Endodermal cell (in vitro differentiated cells): ENCODE measurements around the gene CCNQ. TPM values are rescaled to one million over a fixed set of nuclear protein-coding genes. Genes with fewer than 3 reads are reported as not detected.

Source experiments
- DNase-seq: peaks from one replicate; pipeline ENCODE4 v3.0.0-alpha.2; 2017
- H3K27ac ChIP-seq: 2 replicates; pipeline ENCODE4 v1.5.1; 2013; ENCODE audit warnings: mild to moderate bottlenecking, low read depth, low read length, moderate library complexity
- H3K27me3 ChIP-seq: 2 replicates; pipeline ENCODE4 v1.6.1; 2013; ENCODE audit warnings: mild to moderate bottlenecking, low read length, moderate library complexity; ENCODE audit not compliant: insufficient read depth, control insufficient read depth, poor library complexity, severe bottlenecking
- H3K36me3 ChIP-seq: 2 replicates; pipeline ENCODE4 v1.7.0; 2013; ENCODE audit warnings: mild to moderate bottlenecking, low read length, moderate library complexity; ENCODE audit not compliant: control insufficient read depth, insufficient read depth
- H3K4me1 ChIP-seq: one replicate; pipeline ENCODE4 v1.7.0; 2013; ENCODE audit warnings: low read length; ENCODE audit not compliant: control insufficient read depth, insufficient read depth
- H3K4me3 ChIP-seq: 2 replicates; pipeline ENCODE4 v1.5.1; 2013; ENCODE audit warnings: mild to moderate bottlenecking, low read length, moderate library complexity
- H3K9ac ChIP-seq: 2 replicates; pipeline ENCODE4 v1.6.1; 2013; ENCODE audit warnings: mild to moderate bottlenecking, low read length, moderate library complexity; ENCODE audit not compliant: poor library complexity, severe bottlenecking; ENCODE audit errors: extremely low read depth
- H3K9me3 ChIP-seq: 2 replicates; pipeline ENCODE4 v1.6.1; 2013; ENCODE audit warnings: mild to moderate bottlenecking, low read length, moderate library complexity; ENCODE audit not compliant: control insufficient read depth
- H3K27ac Mint-ChIP-seq: 2 replicates; pipeline ENCODE4 v1.8.0; 2020; ENCODE audit warnings: mixed read lengths
- H3K27me3 Mint-ChIP-seq: 2 replicates; pipeline ENCODE4 v1.8.0; 2021; ENCODE audit warnings: mild to moderate bottlenecking, mixed read lengths; ENCODE audit not compliant: insufficient read depth
- H3K36me3 Mint-ChIP-seq: 2 replicates; pipeline ENCODE4 v1.8.0; 2020; ENCODE audit warnings: low read depth, mixed read lengths
- H3K4me1 Mint-ChIP-seq: 2 replicates; pipeline ENCODE4 v1.8.0; 2020; ENCODE audit warnings: mixed read lengths
- H3K4me3 Mint-ChIP-seq: 2 replicates; pipeline ENCODE4 v1.8.0; 2020; ENCODE audit warnings: mild to moderate bottlenecking, moderate library complexity, mixed read lengths
- H3K9me3 Mint-ChIP-seq: 2 replicates; pipeline ENCODE4 v1.8.0; 2020; ENCODE audit warnings: mild to moderate bottlenecking, mixed read lengths
- WGBS, 2 experiments: methylation state at CpG; one replicate each; pipeline versions ENCODE4 v1.1.5 to v1.1.7; 2013; ENCODE audit warnings: missing lambda C conversion rate in 2 of 2, mixed read lengths in 1 of 2; ENCODE audit not compliant: insufficient coverage in 1 of 2, insufficient read length in 1 of 2; 5-methylcytosine and 5-hydroxymethylcytosine counted together
- total RNA-seq, 2 donors: library from RNA; stranded (reverse); fragmentation: NEBNext Ultra II Directional in 1 of 2; extraction: Animal tissue kit (Norgen Biotek cat#: 25700) in 1 of 2; gene quantifications; 2 replicates in 1 of 2; 3 replicates in 1 of 2; pipeline ENCODE4 v1.2.1, GENCODE V29; 2021
- TF ChIP-seq, protein P1 (sequence below): fragments of 200-600 bp; sonication (generic); conservative IDR thresholded peaks from 2 replicates; pipeline ENCODE4 v1.5.0; 2021; ENCODE audit warnings: antibody characterized with exemption, mild to moderate bottlenecking

CCNQ gene
- total RNA-seq, 2 donors from 2014 or later: 17.1 to 20.8 TPM

DNA sequence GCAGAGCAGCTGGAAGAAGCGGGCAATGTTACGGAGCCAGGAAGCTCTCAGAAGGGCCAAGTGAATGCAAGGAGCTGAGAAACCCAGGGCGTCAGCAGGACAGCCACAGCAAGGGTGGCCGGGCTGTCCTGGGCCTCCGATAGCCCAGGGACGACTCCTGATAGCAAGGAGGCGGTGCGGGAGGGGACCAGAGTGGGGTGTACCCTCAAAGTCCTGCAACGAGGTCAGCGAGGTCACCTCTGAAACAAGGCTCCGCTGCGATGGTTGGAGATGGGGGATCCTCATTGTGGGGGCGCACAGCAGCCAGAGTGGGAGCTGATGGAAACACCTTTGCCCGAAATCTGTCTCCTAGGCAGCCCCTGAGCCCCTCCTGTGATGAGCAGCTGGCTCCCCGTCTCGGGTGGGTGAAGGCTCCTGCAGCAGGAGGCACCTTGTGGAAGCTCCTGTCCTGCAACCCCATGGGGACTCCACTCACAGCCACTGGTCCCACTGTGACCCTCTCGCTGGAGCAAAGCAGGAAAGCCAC lies 4.3 kb upstream of the CCNQ start:
- WGBS, 2 experiments: 91 to 97% methylated on average over 10 to 17 of the region's 17 CpGs
- H3K27ac Mint-ChIP-seq: no peak overlapping the region
- H3K9me3 Mint-ChIP-seq: peaks cover 69% of the 10 kb centered on the region

GRCh38 chrX:153602601-153603000 lies 3.7 kb upstream of the CCNQ start:
- peaks cover 74% of the 10 kb centered on the region for H3K9me3 Mint-ChIP-seq
- H3K36me3 ChIP-seq: no peaks in the 10 kb centered on the region
- peaks cover 29% of the 10 kb centered on the region for H3K27me3 Mint-ChIP-seq
- no peaks in the 10 kb centered on the region for H3K9me3 ChIP-seq
- no peaks in the 10 kb centered on the region for H3K4me1 ChIP-seq
- no peaks in the 10 kb centered on the region for H3K4me1 Mint-ChIP-seq
- no peak for DNase-seq
- no peak overlapping the region for H3K4me3 ChIP-seq
- TF ChIP-seq, protein P1, sequence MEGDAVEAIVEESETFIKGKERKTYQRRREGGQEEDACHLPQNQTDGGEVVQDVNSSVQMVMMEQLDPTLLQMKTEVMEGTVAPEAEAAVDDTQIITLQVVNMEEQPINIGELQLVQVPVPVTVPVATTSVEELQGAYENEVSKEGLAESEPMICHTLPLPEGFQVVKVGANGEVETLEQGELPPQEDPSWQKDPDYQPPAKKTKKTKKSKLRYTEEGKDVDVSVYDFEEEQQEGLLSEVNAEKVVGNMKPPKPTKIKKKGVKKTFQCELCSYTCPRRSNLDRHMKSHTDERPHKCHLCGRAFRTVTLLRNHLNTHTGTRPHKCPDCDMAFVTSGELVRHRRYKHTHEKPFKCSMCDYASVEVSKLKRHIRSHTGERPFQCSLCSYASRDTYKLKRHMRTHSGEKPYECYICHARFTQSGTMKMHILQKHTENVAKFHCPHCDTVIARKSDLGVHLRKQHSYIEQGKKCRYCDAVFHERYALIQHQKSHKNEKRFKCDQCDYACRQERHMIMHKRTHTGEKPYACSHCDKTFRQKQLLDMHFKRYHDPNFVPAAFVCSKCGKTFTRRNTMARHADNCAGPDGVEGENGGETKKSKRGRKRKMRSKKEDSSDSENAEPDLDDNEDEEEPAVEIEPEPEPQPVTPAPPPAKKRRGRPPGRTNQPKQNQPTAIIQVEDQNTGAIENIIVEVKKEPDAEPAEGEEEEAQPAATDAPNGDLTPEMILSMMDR: no peak
- H3K36me3 Mint-ChIP-seq: no peaks in the 10 kb centered on the region
- no peaks in the 10 kb centered on the region for H3K27me3 ChIP-seq
- no peak overlapping the region for H3K9ac ChIP-seq
- no peak overlapping the region for H3K27ac ChIP-seq
- H3K27ac Mint-ChIP-seq: no peak overlapping the region
- WGBS, 2 experiments: 95 to 100% methylated on average over 1 to 3 of the region's 3 CpGs
- H3K4me3 Mint-ChIP-seq: no peak overlapping the region

More for the DNA sequence above, 4.3 kb upstream of the CCNQ start:
- Histone ChIP-seq H3K4me1 (no peaks in the 10 kb centered on the region), H3K27ac (no peak overlapping the region), H3K9ac (no peak overlapping the region), H3K27me3 (peaks cover 2% of the 10 kb centered on the region), H3K9me3 (no peaks in the 10 kb centered on the region), H3K4me3 (no peak overlapping the region), H3K36me3 (no peaks in the 10 kb centered on the region)
- TF ChIP-seq, protein P1: no peak
- Mint-ChIP-seq H3K4me3 (no peak overlapping the region), H3K27me3 (peaks cover 29% of the 10 kb centered on the region), H3K36me3 (no peaks in the 10 kb centered on the region), H3K4me1 (no peaks in the 10 kb centered on the region)
- no peak for DNase-seq

- no peaks in the 10 kb centered on the region for H3K27me3 ChIP-seq
- no peaks in the 10 kb centered on the region for H3K36me3 ChIP-seq
- Mint-ChIP-seq H3K27ac (no peak overlapping the region), H3K9me3 (peaks cover 74% of the 10 kb centered on the region), H3K27me3 (peaks cover 19% of the 10 kb centered on the region), H3K36me3 (no peaks in the 10 kb centered on the region), H3K4me3 (no peak overlapping the region), H3K4me1 (no peaks in the 10 kb centered on the region)
- no peak overlapping the region for H3K27ac ChIP-seq
- no peak overlapping the region for H3K9ac ChIP-seq
- H3K9me3 ChIP-seq: no peaks in the 10 kb centered on the region
- WGBS, 2 experiments: 87% methylated on average over 12 of the region's 12 CpGs; no CpG with 5 or more reads in 1 of the 2 experiments
- TF ChIP-seq, protein P1: no peak
- DNase-seq: no peak
- H3K4me1 ChIP-seq: no peaks in the 10 kb centered on the region
- no peak overlapping the region for H3K4me3 ChIP-seq
Observed at GRCh38 chrX:153601511-153602110, 2.7 kb upstream of the CCNQ start.
